ENCODE data around the gene CD226.

DNA sequence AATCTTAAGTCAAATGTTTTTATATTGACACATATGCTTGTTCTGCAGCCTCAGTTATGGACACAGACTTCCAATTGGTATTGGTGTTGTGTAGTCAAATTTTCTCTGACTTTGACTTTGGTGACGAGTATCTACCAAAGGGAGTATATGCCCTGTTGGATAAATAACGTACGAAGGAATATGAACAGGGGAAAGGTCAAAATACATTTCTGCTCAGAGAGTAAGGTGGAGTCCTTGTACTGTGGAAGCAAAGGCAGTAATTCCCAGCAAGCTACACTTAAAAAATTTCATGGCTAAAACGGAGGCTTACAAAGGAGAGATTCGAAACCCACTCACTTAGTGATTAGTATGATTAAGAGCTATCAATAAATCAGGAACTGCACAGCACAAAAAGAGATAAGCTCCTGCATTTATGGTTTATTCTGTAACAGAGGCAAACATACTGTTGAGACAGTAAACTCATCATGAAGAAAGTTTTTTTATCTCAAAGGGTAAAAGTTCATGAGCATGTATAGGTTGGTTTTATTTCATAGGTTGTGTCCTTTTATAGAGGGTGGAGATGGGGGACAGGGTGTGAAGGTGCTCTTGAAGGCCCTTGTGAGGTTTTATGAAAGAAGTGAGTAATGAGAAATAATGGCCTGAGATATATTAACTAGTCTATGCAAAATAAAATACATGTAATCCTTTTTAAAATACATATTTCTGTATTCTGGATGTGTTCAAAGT is 142.7 kb downstream of the CD226 start:
- TF ChIP-seq, protein P1, sequence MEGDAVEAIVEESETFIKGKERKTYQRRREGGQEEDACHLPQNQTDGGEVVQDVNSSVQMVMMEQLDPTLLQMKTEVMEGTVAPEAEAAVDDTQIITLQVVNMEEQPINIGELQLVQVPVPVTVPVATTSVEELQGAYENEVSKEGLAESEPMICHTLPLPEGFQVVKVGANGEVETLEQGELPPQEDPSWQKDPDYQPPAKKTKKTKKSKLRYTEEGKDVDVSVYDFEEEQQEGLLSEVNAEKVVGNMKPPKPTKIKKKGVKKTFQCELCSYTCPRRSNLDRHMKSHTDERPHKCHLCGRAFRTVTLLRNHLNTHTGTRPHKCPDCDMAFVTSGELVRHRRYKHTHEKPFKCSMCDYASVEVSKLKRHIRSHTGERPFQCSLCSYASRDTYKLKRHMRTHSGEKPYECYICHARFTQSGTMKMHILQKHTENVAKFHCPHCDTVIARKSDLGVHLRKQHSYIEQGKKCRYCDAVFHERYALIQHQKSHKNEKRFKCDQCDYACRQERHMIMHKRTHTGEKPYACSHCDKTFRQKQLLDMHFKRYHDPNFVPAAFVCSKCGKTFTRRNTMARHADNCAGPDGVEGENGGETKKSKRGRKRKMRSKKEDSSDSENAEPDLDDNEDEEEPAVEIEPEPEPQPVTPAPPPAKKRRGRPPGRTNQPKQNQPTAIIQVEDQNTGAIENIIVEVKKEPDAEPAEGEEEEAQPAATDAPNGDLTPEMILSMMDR (conservative IDR thresholded peaks at IDR 0.05; ENCODE audit: low read depth, low read length): no peak
- no peak for TF ChIP-seq POLR2A (IDR thresholded peaks at IDR 0.05; ENCODE audit: low read depth, low read length)
- TF ChIP-seq SMC3 (IDR thresholded peaks at IDR 0.05; ENCODE audit: low read depth, low read length): no peak
- no peak for TF ChIP-seq RAD21 (IDR thresholded peaks at IDR 0.05; ENCODE audit: low read length)

Measured in IMR-90 (cell line).